ENCODE measurements around the gene GNAQ. TPM values are rescaled to one million over a fixed set of nuclear protein-coding genes. Genes with fewer than 3 reads are reported as not detected.

Gene GNAQ
- total and polyA plus RNA-seq, 2 of the 13 experiments (the other 11 are each of a cell fraction or from before 2014, with no cell fraction given) = 16.5 to 17.7 TPM

- TF ChIP-seq KDM2A (CRISPR knock-in tag; IDR thresholded peaks at IDR 0.05; ENCODE audit: borderline replicate concordance, low read depth) (no peak), SKI (IDR thresholded peaks at IDR 0.05; ENCODE audit: partially characterized antibody) (peak; percentile 64), KLF6 (CRISPR knock-in tag; IDR thresholded peaks at IDR 0.05) (no peak), PPARG (CRISPR knock-in tag; conservative IDR thresholded peaks at IDR 0.05) (0 out of 2 replicates have a peak, but pooled peaks have one; percentile 16), ELF4 (CRISPR knock-in tag; IDR thresholded peaks at IDR 0.05; ENCODE audit: borderline replicate concordance) (0 out of 2 replicates have a peak, but pooled peaks have one; percentile 31), ZNF329 (CRISPR knock-in tag; IDR thresholded peaks at IDR 0.05; ENCODE audit: low read depth) (no peak), TARDBP (CRISPR knock-in tag; IDR thresholded peaks at IDR 0.05) (peak; percentile 67; the same call in 1 of the 2 replicates), MED8 (CRISPR knock-in tag; IDR thresholded peaks at IDR 0.05; ENCODE audit: insufficient replicate concordance) (no peak), RERE (CRISPR knock-in tag; IDR thresholded peaks at IDR 0.05; ENCODE audit: low read depth) (peak; percentile 78; the same call in 1 of the 2 replicates), RARA (CRISPR knock-in tag; IDR thresholded peaks at IDR 0.05) (peak; percentile 77), MATR3 (CRISPR knock-in tag; IDR thresholded peaks at IDR 0.05) (no peak), ZNF598 (CRISPR knock-in tag; IDR thresholded peaks at IDR 0.05; ENCODE audit: borderline replicate concordance) (no peak), HOXA5 (CRISPR knock-in tag; IDR thresholded peaks at IDR 0.05) (no peak), ZNF12 (CRISPR knock-in tag; IDR thresholded peaks at IDR 0.05) (0 out of 2 replicates have a peak, but pooled peaks have one; percentile 39), CSRNP1 (CRISPR knock-in tag; IDR thresholded peaks at IDR 0.05) (no peak), FOSL2 (CRISPR knock-in tag; IDR thresholded peaks at IDR 0.05) (peak; percentile 33; the same call in 1 of the 2 replicates), RXRB (CRISPR knock-in tag; IDR thresholded peaks at IDR 0.05; ENCODE audit: borderline replicate concordance) (peak; percentile 42; the same call in 1 of the 2 replicates), ZBTB7B (CRISPR knock-in tag; IDR thresholded peaks at IDR 0.05) (no peak), DMTF1 (CRISPR knock-in tag; IDR thresholded peaks at IDR 0.05) (no peak)
- TF ChIP-seq, protein P1, sequence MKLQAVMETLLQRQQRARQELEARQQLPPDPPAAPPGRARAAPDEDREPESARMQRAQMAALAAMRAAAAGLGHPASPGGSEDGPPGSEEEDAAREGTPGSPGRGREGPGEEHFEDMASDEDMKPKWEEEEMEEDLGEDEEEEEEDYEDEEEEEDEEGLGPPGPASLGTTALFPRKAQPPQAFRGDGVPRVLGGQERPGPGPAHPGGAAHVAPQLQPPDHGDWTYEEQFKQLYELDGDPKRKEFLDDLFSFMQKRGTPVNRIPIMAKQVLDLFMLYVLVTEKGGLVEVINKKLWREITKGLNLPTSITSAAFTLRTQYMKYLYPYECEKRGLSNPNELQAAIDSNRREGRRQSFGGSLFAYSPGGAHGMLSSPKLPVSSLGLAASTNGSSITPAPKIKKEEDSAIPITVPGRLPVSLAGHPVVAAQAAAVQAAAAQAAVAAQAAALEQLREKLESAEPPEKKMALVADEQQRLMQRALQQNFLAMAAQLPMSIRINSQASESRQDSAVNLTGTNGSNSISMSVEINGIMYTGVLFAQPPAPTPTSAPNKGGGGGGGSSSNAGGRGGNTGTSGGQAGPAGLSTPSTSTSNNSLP (IDR thresholded peaks at IDR 0.05; ENCODE audit: low read depth, low read length) = peak; percentile 35; the same call in 1 of the 2 replicates
These were observed 268.0 kb downstream of the GNAQ start (continued) for GRCh38 chr9:77763566-77763965.

All from HepG2 (cell line).